ENCODE results near the gene CITED4. TPM values are rescaled to one million over a fixed set of nuclear protein-coding genes. Genes with fewer than 3 reads are reported as not detected.

The CITED4 gene, protein sequence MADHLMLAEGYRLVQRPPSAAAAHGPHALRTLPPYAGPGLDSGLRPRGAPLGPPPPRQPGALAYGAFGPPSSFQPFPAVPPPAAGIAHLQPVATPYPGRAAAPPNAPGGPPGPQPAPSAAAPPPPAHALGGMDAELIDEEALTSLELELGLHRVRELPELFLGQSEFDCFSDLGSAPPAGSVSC
- total RNA-seq (2014; rRNA removed; shearing (Covaris generic); ENCODE audit: low replicate concordance) = not detected in 2 replicates

DNA sequence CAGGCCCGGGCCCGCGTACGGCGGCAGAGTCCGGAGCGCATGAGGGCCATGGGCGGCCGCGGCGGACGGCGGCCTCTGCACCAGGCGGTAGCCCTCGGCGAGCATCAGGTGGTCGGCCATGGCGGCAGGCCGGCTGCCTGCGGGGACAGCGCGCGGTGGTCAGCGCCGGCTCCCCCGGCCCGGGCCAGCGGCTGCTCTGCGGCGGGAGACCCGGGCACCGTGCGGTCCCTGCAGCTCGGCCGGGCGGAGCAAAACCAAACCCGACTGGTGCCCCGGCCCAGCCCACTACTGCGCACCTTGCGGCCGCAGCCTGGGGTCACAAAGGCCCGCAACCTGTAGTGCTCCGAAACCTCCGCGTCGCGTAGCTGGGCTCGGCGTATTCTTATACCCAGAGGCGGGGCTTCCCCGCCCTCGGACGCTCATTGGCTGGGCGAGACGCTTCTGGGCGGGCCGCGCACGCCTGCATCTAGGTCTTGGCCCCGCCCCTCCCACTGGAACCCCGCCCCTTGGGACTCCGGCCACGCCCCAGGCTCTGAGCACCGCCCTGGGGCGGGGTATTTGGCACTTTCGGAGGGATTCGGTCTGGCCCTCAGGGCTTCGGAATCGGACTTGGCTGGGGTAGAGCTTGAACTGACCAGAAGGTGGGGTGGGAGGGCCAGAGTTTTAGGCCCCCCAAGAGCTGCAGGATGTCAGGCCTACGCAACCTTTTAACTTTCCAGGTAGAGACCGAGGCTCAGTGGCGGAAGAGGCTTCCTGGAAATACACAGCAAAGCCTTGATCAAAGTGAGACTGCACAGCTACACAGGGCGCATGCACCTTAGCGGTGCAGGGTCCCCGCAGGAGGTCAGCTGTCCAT is at the start of gene CITED4:
CITED4 (minus strand) TSS at position 356 of the 856 bp plus-strand sequence; CDS start at position 120, 236 bp downstream.
- H4K20me1 ChIP-seq (ENCODE audit: insufficient read depth, low read depth, low read length) = no peaks in the 10 kb centered on the region
- no peak for DNase-seq
- H3K79me2 ChIP-seq (ENCODE audit: low read length) = no peaks in the 10 kb centered on the region
- H3K4me2 ChIP-seq (ENCODE audit: low read depth, low read length, poor library complexity, severe bottlenecking) = no peak within 1 kb of the TSS
- H3K4me1 ChIP-seq (ENCODE audit: low read length) = peaks cover 9% of the 10 kb centered on the region
- H3K9me2 ChIP-seq (replicated peaks; ENCODE audit: insufficient read depth, low read length) = no peaks in the 10 kb centered on the region
- no peaks in the 10 kb centered on the region for H3K36me3 ChIP-seq (ENCODE audit: insufficient read depth, low read length)
- H3K27ac ChIP-seq (ENCODE audit: low read length) = no peak within 1 kb of the TSS
- no peak within 1 kb of the TSS for H3K4me3 ChIP-seq (ENCODE audit: low read length)
- H2AFZ ChIP-seq (ENCODE audit: low read length) = no peak within 1 kb of the TSS
- no peaks in the 10 kb centered on the region for H3K27me3 ChIP-seq (ENCODE audit: low read length)
- no peaks in the 10 kb centered on the region for H3K9me3 ChIP-seq (ENCODE audit: low read length)
- no peak within 1 kb of the TSS for H3K9ac ChIP-seq (ENCODE audit: low read length)

DNA sequence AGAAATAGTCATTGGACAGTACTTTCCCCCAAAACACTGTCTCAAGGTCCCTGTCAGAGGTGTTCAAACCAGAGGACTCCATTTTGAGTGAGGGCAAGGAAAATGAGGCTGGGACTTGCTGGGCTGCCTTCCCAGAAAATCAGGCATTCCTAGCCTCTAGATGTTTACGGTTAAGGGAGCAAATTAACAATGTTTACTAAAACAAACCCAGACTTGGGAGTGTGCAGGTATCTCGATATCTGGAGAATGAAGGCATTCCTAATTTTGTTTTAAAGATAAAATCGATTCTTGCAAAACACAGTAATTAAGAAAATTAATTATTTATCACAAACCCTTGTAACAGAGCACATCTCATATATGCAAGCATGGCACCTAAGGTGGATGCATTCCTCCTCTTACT is 48.9 kb upstream of the CITED4 start:
- no peaks in the 10 kb centered on the region for H3K27me3 ChIP-seq (ENCODE audit: low read length)
- H3K36me3 ChIP-seq (ENCODE audit: insufficient read depth, low read length) = no peaks in the 10 kb centered on the region
- no peak overlapping the region for H3K4me2 ChIP-seq (ENCODE audit: low read depth, low read length, poor library complexity, severe bottlenecking)
- H3K9me2 ChIP-seq (replicated peaks; ENCODE audit: insufficient read depth, low read length) = no peaks in the 10 kb centered on the region
- no peak overlapping the region for H2AFZ ChIP-seq (ENCODE audit: low read length)
- H3K4me3 ChIP-seq (ENCODE audit: low read length) = no peak overlapping the region
- no peaks in the 10 kb centered on the region for H4K20me1 ChIP-seq (ENCODE audit: insufficient read depth, low read depth, low read length)
- H3K27ac ChIP-seq (ENCODE audit: low read length) = no peak overlapping the region
- no peak overlapping the region for H3K9ac ChIP-seq (ENCODE audit: low read length)
- DNase-seq = no peak
- no peaks in the 10 kb centered on the region for H3K4me1 ChIP-seq (ENCODE audit: low read length)
- H3K9me3 ChIP-seq (ENCODE audit: low read length) = no peaks in the 10 kb centered on the region
- H3K79me2 ChIP-seq (ENCODE audit: low read length) = no peaks in the 10 kb centered on the region

DNA sequence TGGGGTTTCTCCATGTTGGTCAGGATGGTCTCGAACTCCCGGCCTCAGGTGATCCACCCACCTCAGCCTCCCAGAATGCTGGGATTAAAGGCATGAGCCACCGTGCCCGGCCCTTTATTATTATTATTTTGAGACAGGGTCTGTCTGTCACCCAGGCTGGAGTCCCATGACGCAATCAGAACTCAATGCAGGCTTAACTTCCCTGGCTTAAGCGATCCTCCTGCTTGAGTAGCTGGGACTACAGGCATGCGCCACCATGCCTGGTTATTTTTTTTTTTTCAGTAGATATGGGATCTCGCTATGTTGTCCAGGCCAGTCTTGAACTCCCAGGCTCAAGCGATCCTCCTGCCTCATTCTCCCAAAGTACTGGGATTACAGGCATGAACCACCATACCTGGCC is 47.1 kb upstream of the CITED4 start:
- Histone ChIP-seq H2AFZ (ENCODE audit: low read length) (no peak overlapping the region), H3K27me3 (ENCODE audit: low read length) (no peaks in the 10 kb centered on the region), H3K4me3 (ENCODE audit: low read length) (no peak overlapping the region), H3K9ac (ENCODE audit: low read length) (no peak overlapping the region), H3K4me1 (ENCODE audit: low read length) (no peaks in the 10 kb centered on the region), H3K4me2 (ENCODE audit: low read depth, low read length, poor library complexity, severe bottlenecking) (no peak overlapping the region), H4K20me1 (ENCODE audit: insufficient read depth, low read depth, low read length) (no peaks in the 10 kb centered on the region), H3K9me2 (replicated peaks; ENCODE audit: insufficient read depth, low read length) (no peaks in the 10 kb centered on the region), H3K36me3 (ENCODE audit: insufficient read depth, low read length) (no peaks in the 10 kb centered on the region), H3K27ac (ENCODE audit: low read length) (no peak overlapping the region), H3K79me2 (ENCODE audit: low read length) (no peaks in the 10 kb centered on the region), H3K9me3 (ENCODE audit: low read length) (no peaks in the 10 kb centered on the region)
- no peak for DNase-seq

DNA sequence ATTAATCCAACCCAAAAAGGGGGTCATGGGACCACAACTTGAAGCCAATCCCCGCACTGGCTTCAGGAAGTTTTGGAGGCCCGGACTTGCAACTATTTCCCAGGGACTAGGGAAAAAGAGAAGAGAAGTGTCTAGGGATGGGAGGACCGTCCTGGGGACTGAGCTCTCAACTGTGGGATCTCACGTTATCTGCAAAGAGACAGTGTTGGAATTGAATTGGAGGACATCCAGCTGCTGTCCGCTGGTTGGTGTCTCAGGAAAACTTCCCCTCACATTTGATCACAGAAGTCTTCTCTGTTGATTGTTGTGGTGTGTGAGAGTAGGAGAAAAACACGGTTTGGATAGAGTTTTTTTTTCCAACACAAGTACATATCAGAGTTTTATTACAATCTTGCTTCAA is 46.2 kb upstream of the CITED4 start:
- no peaks in the 10 kb centered on the region for H3K27me3 ChIP-seq (ENCODE audit: low read length)
- H2AFZ ChIP-seq (ENCODE audit: low read length) = no peak overlapping the region

DNA sequence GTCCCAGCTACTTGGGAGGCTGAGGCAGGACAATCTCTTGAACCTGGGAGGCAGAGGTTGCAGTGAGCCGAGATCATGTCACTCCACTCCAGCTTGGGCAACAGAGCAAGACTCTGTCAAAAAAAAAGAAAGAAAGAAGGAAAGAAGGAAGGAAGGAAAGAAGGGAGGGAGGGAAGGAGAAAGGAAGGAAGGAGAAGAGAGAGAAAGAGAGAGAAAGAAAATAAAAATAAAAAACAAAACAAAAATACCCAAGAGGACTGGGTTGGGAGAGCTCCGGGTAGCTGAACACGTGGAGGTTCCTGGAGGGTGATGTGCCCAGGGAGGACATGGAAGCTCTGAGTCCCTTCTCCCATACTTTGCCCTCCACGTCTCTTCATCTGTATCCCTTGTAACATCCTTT is 45.7 kb upstream of the CITED4 start:
- no peaks in the 10 kb centered on the region for H4K20me1 ChIP-seq (ENCODE audit: insufficient read depth, low read depth, low read length)
- H3K9ac ChIP-seq (ENCODE audit: low read length) = no peak overlapping the region
- no peak overlapping the region for H2AFZ ChIP-seq (ENCODE audit: low read length)
- H3K9me3 ChIP-seq (ENCODE audit: low read length) = no peaks in the 10 kb centered on the region
- no peak overlapping the region for H3K27ac ChIP-seq (ENCODE audit: low read length)
- no peaks in the 10 kb centered on the region for H3K36me3 ChIP-seq (ENCODE audit: insufficient read depth, low read length)
- H3K27me3 ChIP-seq (ENCODE audit: low read length) = no peaks in the 10 kb centered on the region
- H3K4me2 ChIP-seq (ENCODE audit: low read depth, low read length, poor library complexity, severe bottlenecking) = no peak overlapping the region
- H3K4me3 ChIP-seq (ENCODE audit: low read length) = no peak overlapping the region
- no peaks in the 10 kb centered on the region for H3K4me1 ChIP-seq (ENCODE audit: low read length)
- H3K79me2 ChIP-seq (ENCODE audit: low read length) = no peaks in the 10 kb centered on the region
- H3K9me2 ChIP-seq (replicated peaks; ENCODE audit: insufficient read depth, low read length) = no peaks in the 10 kb centered on the region
- no peak for DNase-seq

More for the DNA sequence above, 46.2 kb upstream of the CITED4 start:
- H3K4me3 ChIP-seq (ENCODE audit: low read length) = no peak overlapping the region
- no peak overlapping the region for H3K9ac ChIP-seq (ENCODE audit: low read length)
- H3K9me2 ChIP-seq (replicated peaks; ENCODE audit: insufficient read depth, low read length) = no peaks in the 10 kb centered on the region
- H3K4me2 ChIP-seq (ENCODE audit: low read depth, low read length, poor library complexity, severe bottlenecking) = no peak overlapping the region
- no peaks in the 10 kb centered on the region for H3K4me1 ChIP-seq (ENCODE audit: low read length)
- no peak overlapping the region for H3K27ac ChIP-seq (ENCODE audit: low read length)
- H3K9me3 ChIP-seq (ENCODE audit: low read length) = no peaks in the 10 kb centered on the region
- no peak for DNase-seq
- H3K79me2 ChIP-seq (ENCODE audit: low read length) = no peaks in the 10 kb centered on the region
- no peaks in the 10 kb centered on the region for H4K20me1 ChIP-seq (ENCODE audit: insufficient read depth, low read depth, low read length)
- no peaks in the 10 kb centered on the region for H3K36me3 ChIP-seq (ENCODE audit: insufficient read depth, low read length)

DNA sequence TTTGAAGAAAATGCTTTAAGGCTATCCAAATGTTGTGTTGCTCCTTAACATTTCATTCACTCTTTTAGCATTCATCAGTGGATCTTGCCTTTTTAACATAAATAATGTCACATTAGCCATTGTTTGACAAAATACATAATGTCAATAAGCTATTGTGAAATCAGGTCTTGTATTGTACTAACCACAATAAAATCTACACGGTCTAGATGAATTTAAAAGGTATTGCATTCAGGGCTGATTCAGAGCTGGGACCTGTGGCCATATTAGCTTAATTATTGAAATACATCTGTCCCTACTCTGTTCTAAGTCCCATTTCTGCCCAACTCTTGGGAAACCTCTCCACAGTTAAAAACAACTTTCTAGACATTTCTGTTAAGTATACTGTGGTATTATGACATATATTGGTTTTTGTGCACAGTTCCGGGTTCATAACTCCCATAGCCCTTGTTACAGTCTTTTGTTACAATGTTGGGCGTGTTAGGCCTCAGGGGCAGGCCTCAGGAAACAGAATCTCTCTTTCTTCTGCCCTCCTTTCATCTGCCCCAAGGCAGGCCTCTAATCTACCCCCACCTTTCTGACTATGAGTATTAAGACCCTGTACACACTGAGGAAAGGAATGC is 44.7 kb upstream of the CITED4 start:
- H3K4me2 ChIP-seq (ENCODE audit: low read depth, low read length, poor library complexity, severe bottlenecking) = no peak overlapping the region
- DNase-seq = no peak

DNA sequence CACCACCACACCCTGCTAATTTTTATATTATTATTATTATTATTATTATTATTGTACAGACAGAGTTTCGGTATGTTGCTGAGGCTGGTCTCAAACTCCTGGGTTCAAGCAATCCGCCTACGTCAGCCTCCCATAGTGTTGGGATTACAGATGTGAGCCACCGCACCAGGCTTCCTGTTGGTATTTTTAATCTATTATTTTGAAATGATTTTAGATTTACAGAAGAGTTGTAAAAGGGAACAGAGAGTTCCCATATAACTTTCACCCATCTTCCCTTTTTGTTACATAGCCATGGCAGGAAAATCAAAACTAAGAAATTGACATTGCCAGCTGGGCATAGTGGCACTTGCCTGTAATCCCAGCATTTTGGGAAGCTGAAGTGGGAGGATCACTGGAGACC is 42.9 kb upstream of the CITED4 start:
- Histone ChIP-seq H3K27me3 (ENCODE audit: low read length) (no peaks in the 10 kb centered on the region), H4K20me1 (ENCODE audit: insufficient read depth, low read depth, low read length) (no peaks in the 10 kb centered on the region), H3K27ac (ENCODE audit: low read length) (no peak overlapping the region), H3K79me2 (ENCODE audit: low read length) (no peaks in the 10 kb centered on the region), H3K4me2 (ENCODE audit: low read depth, low read length, poor library complexity, severe bottlenecking) (no peak overlapping the region), H3K9me2 (replicated peaks; ENCODE audit: insufficient read depth, low read length) (no peaks in the 10 kb centered on the region), H3K9ac (ENCODE audit: low read length) (no peak overlapping the region), H3K9me3 (ENCODE audit: low read length) (no peaks in the 10 kb centered on the region), H2AFZ (ENCODE audit: low read length) (no peak overlapping the region), H3K4me1 (ENCODE audit: low read length) (no peaks in the 10 kb centered on the region), H3K4me3 (ENCODE audit: low read length) (no peak overlapping the region), H3K36me3 (ENCODE audit: insufficient read depth, low read length) (no peaks in the 10 kb centered on the region)
- DNase-seq = no peak

More for the DNA sequence above, 44.7 kb upstream of the CITED4 start:
- H2AFZ ChIP-seq (ENCODE audit: low read length) = no peak overlapping the region
- no peaks in the 10 kb centered on the region for H3K36me3 ChIP-seq (ENCODE audit: insufficient read depth, low read length)
- no peaks in the 10 kb centered on the region for H3K27me3 ChIP-seq (ENCODE audit: low read length)
- no peaks in the 10 kb centered on the region for H3K79me2 ChIP-seq (ENCODE audit: low read length)
- H3K9me2 ChIP-seq (replicated peaks; ENCODE audit: insufficient read depth, low read length) = no peaks in the 10 kb centered on the region
- no peak overlapping the region for H3K4me3 ChIP-seq (ENCODE audit: low read length)
- H3K27ac ChIP-seq (ENCODE audit: low read length) = no peak overlapping the region
- no peaks in the 10 kb centered on the region for H4K20me1 ChIP-seq (ENCODE audit: insufficient read depth, low read depth, low read length)
- no peaks in the 10 kb centered on the region for H3K9me3 ChIP-seq (ENCODE audit: low read length)
- H3K9ac ChIP-seq (ENCODE audit: low read length) = no peak overlapping the region
- H3K4me1 ChIP-seq (ENCODE audit: low read length) = no peaks in the 10 kb centered on the region

DNA sequence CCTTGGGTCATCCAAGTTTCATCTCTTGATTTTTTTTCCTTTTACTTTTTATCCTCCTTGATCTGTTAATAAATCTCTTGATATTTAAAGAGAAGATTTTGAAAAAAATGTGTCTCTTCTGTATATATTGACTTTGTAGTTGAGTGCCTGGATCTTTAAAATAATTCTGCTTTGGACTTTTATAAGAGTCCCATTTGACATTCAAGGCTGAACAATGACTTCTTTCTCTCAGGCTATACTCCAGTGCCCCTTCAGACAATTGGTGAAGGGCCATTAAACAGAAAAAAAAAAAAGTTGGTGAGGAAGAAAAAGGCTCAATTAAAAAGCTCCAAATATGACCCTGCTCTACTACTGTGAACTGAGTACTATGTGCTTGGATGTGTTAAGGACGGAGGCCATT is 40.9 kb upstream of the CITED4 start:
- Histone ChIP-seq H3K27me3 (ENCODE audit: low read length) (no peaks in the 10 kb centered on the region), H3K36me3 (ENCODE audit: insufficient read depth, low read length) (no peaks in the 10 kb centered on the region), H3K4me1 (ENCODE audit: low read length) (no peaks in the 10 kb centered on the region), H3K9ac (ENCODE audit: low read length) (no peak overlapping the region), H3K79me2 (ENCODE audit: low read length) (no peaks in the 10 kb centered on the region), H3K27ac (ENCODE audit: low read length) (no peak overlapping the region), H4K20me1 (ENCODE audit: insufficient read depth, low read depth, low read length) (no peaks in the 10 kb centered on the region), H3K4me2 (ENCODE audit: low read depth, low read length, poor library complexity, severe bottlenecking) (no peak overlapping the region), H2AFZ (ENCODE audit: low read length) (no peak overlapping the region), H3K4me3 (ENCODE audit: low read length) (no peak overlapping the region), H3K9me2 (replicated peaks; ENCODE audit: insufficient read depth, low read length) (no peaks in the 10 kb centered on the region), H3K9me3 (ENCODE audit: low read length) (no peaks in the 10 kb centered on the region)
- no peak for DNase-seq

All from Karpas-422 (cell line).